HCEC 1CT (cell line): Measurements from ENCODE around the gene THOC6.

Experiments used
- DNase-seq: peaks from one replicate; pipeline ENCODE4 v3.0.0-alpha.2; 2017

The THOC6 gene

GRCh38 chr16:3017794-3018506, 5.9 kb upstream of the THOC6 start, which contains the start of gene CLDN6:
CLDN6 (minus strand) TSS chr16:3018183; CDS start chr16:3016021, 2,162 bp downstream.
- no peak for DNase-seq

- no peak for DNase-seq
These were observed 4.1 kb upstream of the THOC6 start for GRCh38 chr16:3019594-3020246.

GRCh38 chr16:3020247-3020603, 3.6 kb upstream of the THOC6 start, which contains the start of gene TNFRSF12A:
TNFRSF12A (plus strand) TSS chr16:3020368; CDS start chr16:3020398, 30 bp downstream.
- peak; percentile 78 for DNase-seq

DNA sequence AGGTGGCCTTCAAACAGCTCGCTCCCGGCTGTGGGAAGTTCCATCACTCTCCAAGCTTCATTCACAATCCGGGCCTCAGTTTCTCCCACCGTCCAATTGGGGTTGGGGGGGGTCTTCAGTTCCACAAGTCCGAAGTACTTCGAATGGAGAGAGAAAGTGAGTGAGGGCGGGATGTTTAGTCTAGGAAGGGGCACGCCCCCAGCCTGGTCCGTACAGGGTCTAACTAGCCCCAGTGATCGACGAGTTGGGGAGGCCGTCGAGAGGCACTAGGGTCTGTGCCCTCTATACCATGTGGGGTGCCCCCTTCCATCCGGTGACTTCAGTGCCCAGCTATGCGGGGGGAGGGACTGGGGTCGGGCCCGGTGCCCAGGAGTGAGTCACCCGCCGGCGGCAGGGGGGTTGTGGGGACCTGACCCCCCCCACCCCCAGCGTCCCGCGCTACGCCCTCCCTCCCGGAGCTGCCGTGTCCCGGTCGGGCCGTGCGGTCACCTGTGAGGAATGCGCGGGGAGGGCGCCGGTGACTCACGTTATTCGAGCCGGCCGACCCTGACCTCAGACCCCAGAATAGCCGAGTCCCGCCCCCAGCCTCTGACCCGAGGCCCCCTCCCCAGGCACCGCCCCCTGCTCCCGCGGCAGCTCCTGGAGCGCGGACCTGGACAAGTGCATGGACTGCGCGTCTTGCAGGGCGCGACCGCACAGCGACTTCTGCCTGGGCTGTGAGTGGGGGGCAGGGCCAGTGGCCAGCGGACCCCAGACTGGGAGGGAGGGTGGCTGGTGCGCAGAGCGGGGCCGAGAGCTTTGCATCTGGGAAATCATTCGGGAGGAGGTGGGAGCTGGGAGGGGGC, 3.0 kb upstream of the THOC6 start:
- DNase-seq = peak; percentile 89

- peak; percentile 96 for DNase-seq
These were observed 2.2 kb upstream of the THOC6 start for GRCh38 chr16:3021449-3022207.

- peak; percentile 98 for DNase-seq
These were observed 1.6 kb upstream of the THOC6 start for GRCh38 chr16:3022208-3022683.

- no peak for DNase-seq
These were observed 986 bp upstream of the THOC6 start for GRCh38 chr16:3022684-3023414.

DNA sequence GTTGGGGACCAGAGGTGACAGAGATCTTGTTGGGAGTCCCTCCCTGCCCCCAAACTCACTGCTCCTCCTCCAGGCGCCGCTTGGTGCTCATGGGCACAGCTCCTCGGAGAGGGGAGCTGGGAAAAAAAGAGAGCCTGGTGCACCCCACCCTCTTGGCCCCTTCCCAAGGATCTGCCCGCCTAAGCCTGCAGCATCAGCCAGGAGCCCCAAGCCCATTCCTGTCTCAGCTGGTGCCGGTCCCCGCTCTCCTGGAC, 493 bp upstream of the THOC6 start:
- peak; percentile 69 for DNase-seq

DNA sequence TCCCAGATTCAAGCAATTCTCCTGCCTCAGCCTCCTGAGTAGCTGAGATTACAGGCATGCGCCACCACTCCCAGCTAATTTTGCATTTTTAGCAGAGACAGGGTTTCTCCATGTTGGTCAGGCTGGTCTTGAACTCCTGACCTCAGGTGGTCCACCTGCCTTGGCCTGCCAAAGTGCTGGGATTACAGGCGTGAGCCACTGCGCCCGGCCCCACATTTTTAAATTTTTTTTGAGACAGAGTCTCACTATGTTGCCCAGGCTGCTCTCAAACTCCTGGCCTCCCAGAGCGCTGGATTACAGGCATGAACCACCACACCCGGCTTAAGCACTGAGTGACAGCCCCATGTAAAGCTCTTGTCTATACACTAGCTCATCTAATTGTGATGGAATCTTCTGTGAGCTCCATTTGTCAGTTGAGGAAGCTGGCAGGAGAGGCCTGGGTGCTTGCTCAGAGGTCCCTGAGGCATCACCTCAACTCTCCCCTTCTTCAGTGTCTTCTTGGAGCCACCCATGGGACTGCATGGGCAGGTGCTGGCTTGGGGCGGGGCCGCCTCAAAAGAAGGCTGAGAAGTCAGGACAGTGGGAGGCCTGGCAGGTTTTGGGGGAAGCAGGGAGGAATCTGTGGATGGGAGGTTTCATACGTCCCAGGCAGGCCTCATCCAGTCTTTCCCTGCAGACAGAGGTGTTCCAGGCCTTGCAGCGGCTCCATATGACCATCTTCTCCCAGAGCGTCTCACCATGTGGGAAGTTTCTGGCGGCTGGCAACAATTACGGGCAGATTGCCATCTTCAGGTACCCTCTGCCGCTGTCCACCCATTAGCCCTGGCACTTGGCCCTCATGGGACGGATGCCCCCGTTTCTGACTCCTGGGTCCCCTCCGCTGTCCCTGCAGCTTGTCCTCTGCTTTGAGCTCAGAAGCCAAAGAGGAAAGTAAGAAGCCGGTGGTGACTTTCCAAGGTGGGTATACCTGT, 1.5 kb downstream of the THOC6 start:
- DNase-seq = no peak

GRCh38 chr16:3026003-3026378, 2.2 kb downstream of the THOC6 start:
- no peak for DNase-seq

DNA sequence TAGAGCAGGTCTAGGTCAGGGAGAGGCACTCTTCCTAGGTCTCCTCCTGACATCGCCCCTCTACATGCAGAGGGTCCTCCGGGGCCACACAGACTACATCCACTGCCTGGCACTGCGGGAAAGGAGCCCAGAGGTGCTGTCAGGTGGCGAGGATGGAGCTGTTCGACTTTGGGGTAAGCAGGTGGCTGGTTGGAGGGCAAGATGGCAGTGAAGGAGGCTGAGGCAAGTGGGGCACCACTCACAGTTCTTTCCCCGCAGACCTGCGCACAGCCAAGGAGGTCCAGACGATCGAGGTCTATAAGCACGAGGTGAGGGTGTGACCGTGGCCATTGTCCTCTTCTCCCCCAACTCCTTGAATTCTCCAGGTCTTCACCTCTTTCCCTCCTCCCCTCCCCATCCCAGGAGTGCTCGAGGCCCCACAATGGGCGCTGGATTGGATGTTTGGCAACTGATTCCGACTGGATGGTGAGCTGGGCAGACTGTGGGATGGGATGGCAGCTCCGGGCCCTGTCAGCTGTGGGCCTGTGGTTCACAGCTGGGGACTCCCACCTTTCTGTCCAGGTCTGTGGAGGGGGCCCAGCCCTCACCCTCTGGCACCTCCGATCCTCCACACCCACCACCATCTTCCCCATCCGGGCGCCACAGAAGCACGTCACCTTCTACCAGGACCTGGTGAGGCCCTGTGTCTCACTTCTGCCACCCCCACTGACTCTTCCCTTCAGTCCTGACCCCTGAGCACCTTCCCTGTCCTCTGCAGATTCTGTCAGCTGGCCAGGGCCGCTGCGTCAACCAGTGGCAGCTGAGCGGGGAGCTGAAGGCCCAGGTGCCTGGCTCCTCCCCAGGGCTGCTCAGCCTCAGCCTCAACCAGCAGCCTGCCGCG, 3.0 kb downstream of the THOC6 start:
- no peak for DNase-seq

- no peak for DNase-seq
These were observed 3.6 kb downstream of the THOC6 start for GRCh38 chr16:3027489-3027795.

DNA sequence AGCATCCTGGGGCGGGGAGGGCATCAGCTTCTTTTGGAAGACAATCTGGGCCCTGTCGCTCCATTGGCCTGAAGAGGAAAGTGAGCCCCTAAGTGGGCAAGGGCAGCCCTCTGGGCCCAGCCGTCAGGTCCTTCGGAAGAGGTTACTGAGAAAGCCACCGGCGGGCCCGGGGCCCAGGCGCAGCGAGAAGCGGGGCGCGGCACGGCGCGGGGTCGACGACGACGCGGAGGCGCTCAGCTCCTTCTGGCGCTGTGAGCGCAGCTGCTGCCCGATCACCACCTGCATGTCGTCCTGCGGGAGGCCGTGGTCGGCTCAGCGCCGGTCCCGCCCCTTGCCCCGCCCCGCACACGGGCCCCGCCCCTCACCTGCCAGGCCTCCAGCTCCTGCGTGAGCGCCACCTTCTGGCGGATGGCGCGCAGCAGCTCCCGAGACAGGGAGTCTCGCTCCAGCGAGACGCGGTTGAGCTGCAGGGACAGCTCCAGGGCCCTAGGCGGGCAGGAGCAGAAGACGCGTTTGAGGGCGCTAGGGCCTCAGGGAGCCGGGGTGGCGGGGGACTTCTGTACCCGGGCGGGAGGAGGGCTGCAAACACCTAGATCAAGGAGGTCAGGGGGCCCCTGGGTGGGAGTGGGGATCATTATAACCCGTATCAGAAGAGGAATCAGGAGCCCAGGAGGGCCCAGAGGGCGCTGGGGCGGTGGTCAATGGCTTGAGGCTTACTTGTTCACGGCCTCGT, 4.3 kb downstream of the THOC6 start:
- DNase-seq = peak; percentile 20

DNA sequence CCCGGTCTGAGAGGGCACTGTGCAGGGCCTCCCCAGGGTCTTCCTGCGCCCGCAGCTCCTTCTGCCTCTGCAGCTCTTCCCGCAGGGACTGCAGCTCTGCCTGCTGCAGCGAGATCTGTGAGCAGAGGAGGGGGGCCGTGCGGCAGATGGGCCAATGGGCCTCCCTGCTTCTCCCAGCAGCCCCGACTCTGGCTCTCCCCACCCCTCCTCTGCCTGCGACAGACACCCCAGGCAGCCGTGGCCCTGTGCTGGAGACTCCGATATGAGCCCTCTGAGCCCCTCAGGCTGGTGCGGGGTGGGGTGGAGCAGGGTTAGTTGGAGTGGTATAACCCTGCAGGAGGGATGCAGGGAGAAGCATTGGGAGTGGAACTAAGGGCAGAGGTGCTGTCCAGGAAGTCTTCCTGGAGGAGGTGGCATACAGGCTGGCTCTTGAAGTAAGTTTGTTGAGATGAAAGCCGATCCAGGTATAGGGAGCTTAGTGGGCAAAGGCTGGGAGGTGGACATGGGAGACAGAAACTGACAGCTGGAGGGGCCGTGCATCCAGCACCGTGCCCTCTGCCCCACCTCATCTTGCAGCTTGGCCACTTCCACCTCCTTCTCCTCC, 5.0 kb downstream of the THOC6 start:
- no peak for DNase-seq

DNA sequence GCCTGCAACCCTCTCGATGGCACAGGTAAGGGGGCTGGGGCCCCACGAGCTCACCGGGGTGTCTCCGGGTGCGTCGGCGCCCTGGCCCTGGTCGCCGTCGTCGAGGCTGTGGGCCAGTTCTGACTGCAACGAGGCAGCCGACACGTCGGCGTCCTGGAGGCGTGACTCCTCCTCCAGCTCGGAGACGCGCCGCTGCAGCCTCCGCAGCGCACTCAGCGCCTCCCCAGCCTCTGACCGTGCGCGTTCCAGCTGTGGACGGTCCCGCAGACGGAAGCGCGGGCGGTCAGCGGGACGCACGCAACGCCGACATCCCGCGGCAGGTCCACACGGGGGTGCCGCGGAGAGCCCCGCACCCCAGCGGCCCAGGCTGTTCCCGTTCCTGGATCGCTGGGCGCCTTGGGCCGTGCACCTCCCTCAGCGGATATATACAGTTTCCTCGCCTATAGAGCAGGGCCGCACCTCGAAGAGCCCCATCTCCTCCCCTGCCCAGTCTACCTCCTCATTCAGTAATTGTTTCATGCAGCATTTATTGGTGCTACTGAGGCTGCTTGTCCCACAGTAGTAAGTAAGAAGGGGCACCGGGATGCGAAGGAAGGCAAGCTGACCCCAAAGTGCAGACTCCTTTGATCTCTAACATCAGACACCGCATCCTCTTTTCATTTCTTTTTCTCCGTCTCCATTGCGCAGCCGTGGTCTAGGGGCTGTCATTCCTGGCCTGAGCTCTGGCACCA, 5.8 kb downstream of the THOC6 start:
- DNase-seq = no peak

GRCh38 chr16:3030222-3031212, 6.7 kb downstream of the THOC6 start:
- DNase-seq = no peak

- DNase-seq = no peak
These were observed 8.8 kb downstream of the THOC6 start for GRCh38 chr16:3032624-3033023.
